CD14-positive monocyte (primary cell): ENCODE measurements around the gene ABHD16A. TPM values are rescaled to one million over a fixed set of nuclear protein-coding genes. Genes with fewer than 3 reads are reported as not detected.

ENCODE experiments used
- DNase-seq, 3 donors: peaks; one replicate each; pipeline ENCODE4 v3.0.0-alpha.2; 2011 to 2022
- H2AFZ ChIP-seq: 2 replicates; pipeline ENCODE4 v1.6.0; 2012; ENCODE audit warnings: mild to moderate bottlenecking, low read depth, low read length, inconsistent platforms; ENCODE audit not compliant: insufficient read depth, poor library complexity, severe bottlenecking
- H3K27ac ChIP-seq, 2 donors: 1 replicate in 1 of 2; 2 replicates in 1 of 2; pipeline ENCODE4 v1.5.1; 2012 to 2013; ENCODE audit warnings: low read length in 2 of 2, control low read depth in 1 of 2, inconsistent platforms in 1 of 2, low read depth in 1 of 2, mild to moderate bottlenecking in 1 of 2
- H3K27me3 ChIP-seq, 2 donors: one replicate each; pipeline versions ENCODE4 v1.6.0 to v1.6.1; 2011 to 2013; ENCODE audit warnings: low read length in 2 of 2; ENCODE audit not compliant: control insufficient read depth in 2 of 2, insufficient read depth in 2 of 2
- H3K36me3 ChIP-seq, 2 donors: replicated peaks in 1 of 2; 1 replicate in 1 of 2; 2 replicates in 1 of 2; pipeline versions ENCODE4 v1.5.1 to v1.6.1; 2012 to 2013; ENCODE audit warnings: low read length in 2 of 2, control low read depth in 1 of 2, inconsistent platforms in 1 of 2, mild to moderate bottlenecking in 1 of 2; ENCODE audit not compliant: insufficient read depth in 2 of 2, control insufficient read depth in 1 of 2
- H3K4me1 ChIP-seq, 2 donors: 1 replicate in 1 of 2; 2 replicates in 1 of 2; pipeline versions ENCODE4 v1.5.1 to v1.6.1; 2012 to 2013; ENCODE audit warnings: low read length in 2 of 2, control low read depth in 1 of 2, inconsistent platforms in 1 of 2, mild to moderate bottlenecking in 1 of 2, moderate library complexity in 1 of 2; ENCODE audit not compliant: insufficient read depth in 2 of 2, control insufficient read depth in 1 of 2
- H3K4me2 ChIP-seq: replicated peaks from 2 replicates; pipeline ENCODE3; 2012; ENCODE audit warnings: low read length, moderate library complexity, mild to moderate bottlenecking; ENCODE audit not compliant: poor library complexity, severe bottlenecking; ENCODE audit errors: extremely low read depth
- H3K4me3 ChIP-seq, 3 experiments: fragments of 200-600 bp in 1 of 3; sonication (generic) in 1 of 3; replicated peaks in 1 of 3; 1 replicate in 2 of 3; 2 replicates in 1 of 3; pipeline ENCODE4 v1.5.1; 2011 to 2013; ENCODE audit warnings: low read length in 3 of 3, mild to moderate bottlenecking in 3 of 3, control low read depth in 2 of 3, low read depth in 2 of 3, inconsistent platforms in 1 of 3, moderate library complexity in 1 of 3
- H3K79me2 ChIP-seq: 2 replicates; pipeline ENCODE4 v1.6.0; 2012; ENCODE audit warnings: mild to moderate bottlenecking, control low read depth, inconsistent platforms, low read length, moderate library complexity; ENCODE audit not compliant: insufficient read depth
- H3K9ac ChIP-seq: 2 replicates; pipeline ENCODE4 v1.6.0; 2017; ENCODE audit warnings: low read length, mild to moderate bottlenecking; ENCODE audit not compliant: insufficient read depth, poor library complexity, severe bottlenecking
- H3K9me3 ChIP-seq, 2 donors: replicated peaks in 1 of 2; 1 replicate in 1 of 2; 2 replicates in 1 of 2; pipeline versions ENCODE4 v1.5.1 to v1.6.1; 2012 to 2013; ENCODE audit warnings: low read length in 2 of 2, control low read depth in 1 of 2; ENCODE audit not compliant: control insufficient read depth in 1 of 2, insufficient read depth in 1 of 2
- H4K20me1 ChIP-seq: 2 replicates; pipeline ENCODE4 v1.6.0; 2012; ENCODE audit warnings: mild to moderate bottlenecking, low read length, control low read depth, moderate library complexity; ENCODE audit not compliant: insufficient read depth
- H3K27ac Mint-ChIP-seq, 7 donors: one replicate each; pipeline ENCODE4 v1.8.0; 2020; ENCODE audit warnings: mild to moderate bottlenecking in 7 of 7, mixed read lengths in 7 of 7, moderate library complexity in 6 of 7, inconsistent platforms in 2 of 7
- H3K27me3 Mint-ChIP-seq, 3 donors: one replicate each; pipeline ENCODE4 v1.8.0; 2021 to 2022; ENCODE audit warnings: low read depth in 3 of 3, mild to moderate bottlenecking in 3 of 3, mixed read lengths in 3 of 3, moderate library complexity in 3 of 3, inconsistent platforms in 1 of 3
- H3K36me3 Mint-ChIP-seq, 2 donors: one replicate each; pipeline ENCODE4 v1.8.0; 2020; ENCODE audit warnings: mixed read lengths in 2 of 2, inconsistent platforms in 1 of 2, mild to moderate bottlenecking in 1 of 2
- H3K4me1 Mint-ChIP-seq: one replicate; pipeline ENCODE4 v1.8.0; 2020; ENCODE audit warnings: mild to moderate bottlenecking, mixed read lengths
- H3K4me3 Mint-ChIP-seq, 2 donors: one replicate each; pipeline ENCODE4 v1.8.0; 2020; ENCODE audit warnings: mild to moderate bottlenecking in 2 of 2, mixed read lengths in 2 of 2, moderate library complexity in 1 of 2
- H3K9me3 Mint-ChIP-seq, 7 donors: one replicate each; pipeline ENCODE4 v1.8.0; 2020 to 2022; ENCODE audit warnings: mixed read lengths in 7 of 7, mild to moderate bottlenecking in 6 of 7, moderate library complexity in 6 of 7, inconsistent platforms in 2 of 7
- WGBS: methylation state at CpG from one replicate; pipeline ENCODE4 v1.1.5; 2013; ENCODE audit warnings: missing lambda C conversion rate; ENCODE audit not compliant: insufficient coverage; 5-methylcytosine and 5-hydroxymethylcytosine counted together
- intact Hi-C, 2 donors: fragments of 100-400 bp; cut with micrococcal nuclease; formaldehyde crosslinking; loops; one replicate each; pipeline versions ENCODE4 v1.15.0 to v1.15.1; 2023
- polyA plus RNA-seq, 3 donors: library from polyadenylated mRNA; depleted of rRNA in 1 of 3; unstranded in 2 of 3; stranded (reverse) in 1 of 3; fragments of 300-500 nt in 2 of 3; fragments of >200 nt in 1 of 3; fragmentation: Illumina TruSeq in 2 of 3; gene quantifications; 1 replicate in 2 of 3; 2 replicates in 1 of 3; pipeline ENCODE4 v1.2.3, GENCODE V29; 2012 to 2021
- TF ChIP-seq, protein P1 (sequence below): fragments of 200-600 bp; IDR thresholded peaks from one replicate; pipeline ENCODE4 v1.8.0; 2022; ENCODE audit warnings: antibody characterized with exemption, mild to moderate bottlenecking

Gene ABHD16A
- polyA plus RNA-seq, 3 donors = 53.0 to 122 (median 56.0) TPM

- Histone ChIP-seq H4K20me1 (no peaks in the 10 kb centered on the region), H3K36me3 (peaks cover under 1 to 25% of the 10 kb centered on the region in 2 donors), H3K27me3 (no peaks in the 10 kb centered on the region), H3K4me1 (peaks cover 13 to 22% of the 10 kb centered on the region in 2 donors), H3K79me2 (peaks cover 19% of the 10 kb centered on the region), H3K4me2 (no peak overlapping the region), H3K9ac (no peak overlapping the region), H3K27ac (no peak overlapping the region), H2AFZ (no peak overlapping the region), H3K4me3 (no peak overlapping the region), H3K9me3 (no peaks in the 10 kb centered on the region)
- peaks cover 26 to 31% of the 10 kb centered on the region in 2 donors for H3K36me3 Mint-ChIP-seq
- peak overlapping the region in 3 of 7 donors; percentile 15 to 67 (median 26) for H3K27ac Mint-ChIP-seq
- WGBS = no CpG with 5 or more reads among the region's 1 CpG
- TF ChIP-seq, protein P1, sequence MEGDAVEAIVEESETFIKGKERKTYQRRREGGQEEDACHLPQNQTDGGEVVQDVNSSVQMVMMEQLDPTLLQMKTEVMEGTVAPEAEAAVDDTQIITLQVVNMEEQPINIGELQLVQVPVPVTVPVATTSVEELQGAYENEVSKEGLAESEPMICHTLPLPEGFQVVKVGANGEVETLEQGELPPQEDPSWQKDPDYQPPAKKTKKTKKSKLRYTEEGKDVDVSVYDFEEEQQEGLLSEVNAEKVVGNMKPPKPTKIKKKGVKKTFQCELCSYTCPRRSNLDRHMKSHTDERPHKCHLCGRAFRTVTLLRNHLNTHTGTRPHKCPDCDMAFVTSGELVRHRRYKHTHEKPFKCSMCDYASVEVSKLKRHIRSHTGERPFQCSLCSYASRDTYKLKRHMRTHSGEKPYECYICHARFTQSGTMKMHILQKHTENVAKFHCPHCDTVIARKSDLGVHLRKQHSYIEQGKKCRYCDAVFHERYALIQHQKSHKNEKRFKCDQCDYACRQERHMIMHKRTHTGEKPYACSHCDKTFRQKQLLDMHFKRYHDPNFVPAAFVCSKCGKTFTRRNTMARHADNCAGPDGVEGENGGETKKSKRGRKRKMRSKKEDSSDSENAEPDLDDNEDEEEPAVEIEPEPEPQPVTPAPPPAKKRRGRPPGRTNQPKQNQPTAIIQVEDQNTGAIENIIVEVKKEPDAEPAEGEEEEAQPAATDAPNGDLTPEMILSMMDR = no peak
- intact Hi-C loops = no loop called here
- H3K4me1 Mint-ChIP-seq = peaks cover 21% of the 10 kb centered on the region
- DNase-seq = no peak
- H3K9me3 Mint-ChIP-seq = no peaks in the 10 kb centered on the region
- peaks cover 0 to 2% (median 0%) of the 10 kb centered on the region in 3 donors for H3K27me3 Mint-ChIP-seq
- no peak overlapping the region for H3K4me3 Mint-ChIP-seq
Measured at GRCh38 chr6:31744422-31744821, 41.3 kb upstream of the ABHD16A start.

GRCh38 chr6:31742894-31743293 lies 39.8 kb upstream of the ABHD16A start:
- H3K27ac ChIP-seq = no peak overlapping the region
- no peaks in the 10 kb centered on the region for H3K9me3 Mint-ChIP-seq
- no peak overlapping the region for H3K9ac ChIP-seq
- peaks cover 0 to 19% of the 10 kb centered on the region in 2 donors for H3K36me3 ChIP-seq
- H3K4me1 Mint-ChIP-seq = peaks cover 36% of the 10 kb centered on the region
- H3K4me2 ChIP-seq = no peak overlapping the region
- no peak overlapping the region for H3K4me3 Mint-ChIP-seq
- H3K4me1 ChIP-seq = peaks cover 28 to 38% of the 10 kb centered on the region in 2 donors
- no CpG with 5 or more reads among the region's 3 CpGs for WGBS
- H3K27me3 ChIP-seq = no peaks in the 10 kb centered on the region
- peak overlapping the region in 2 of 7 donors; percentile 10 to 12 for H3K27ac Mint-ChIP-seq
- H4K20me1 ChIP-seq = no peaks in the 10 kb centered on the region
- intact Hi-C loops = no loop called here
- H2AFZ ChIP-seq = no peak overlapping the region
- peaks cover 23% of the 10 kb centered on the region for H3K79me2 ChIP-seq
- DNase-seq = no peak
- H3K27me3 Mint-ChIP-seq = peaks cover 0 to 2% (median 0%) of the 10 kb centered on the region in 3 donors
- no peak overlapping the region for H3K4me3 ChIP-seq
- H3K36me3 Mint-ChIP-seq = peaks cover 19 to 29% of the 10 kb centered on the region in 2 donors
- no peaks in the 10 kb centered on the region for H3K9me3 ChIP-seq
- TF ChIP-seq, protein P1 = no peak
